GM18909 (cell line): Measurements from ENCODE around the gene TRIP12.
"Not testable (repeated sequence)": the region's sequence is repeated elsewhere in the genome, so short reads cannot be mapped to it uniquely, and the experiment has no call there.

ENCODE experiments used
- ATAC-seq: cut with Tn5 transposase; IDR thresholded peaks from one replicate; pipeline ENCODE4 v1.9.1; 2021; ENCODE audit warnings: mild to moderate bottlenecking; ENCODE audit not compliant: unreplicated experiment, poor library complexity

Gene TRIP12

DNA sequence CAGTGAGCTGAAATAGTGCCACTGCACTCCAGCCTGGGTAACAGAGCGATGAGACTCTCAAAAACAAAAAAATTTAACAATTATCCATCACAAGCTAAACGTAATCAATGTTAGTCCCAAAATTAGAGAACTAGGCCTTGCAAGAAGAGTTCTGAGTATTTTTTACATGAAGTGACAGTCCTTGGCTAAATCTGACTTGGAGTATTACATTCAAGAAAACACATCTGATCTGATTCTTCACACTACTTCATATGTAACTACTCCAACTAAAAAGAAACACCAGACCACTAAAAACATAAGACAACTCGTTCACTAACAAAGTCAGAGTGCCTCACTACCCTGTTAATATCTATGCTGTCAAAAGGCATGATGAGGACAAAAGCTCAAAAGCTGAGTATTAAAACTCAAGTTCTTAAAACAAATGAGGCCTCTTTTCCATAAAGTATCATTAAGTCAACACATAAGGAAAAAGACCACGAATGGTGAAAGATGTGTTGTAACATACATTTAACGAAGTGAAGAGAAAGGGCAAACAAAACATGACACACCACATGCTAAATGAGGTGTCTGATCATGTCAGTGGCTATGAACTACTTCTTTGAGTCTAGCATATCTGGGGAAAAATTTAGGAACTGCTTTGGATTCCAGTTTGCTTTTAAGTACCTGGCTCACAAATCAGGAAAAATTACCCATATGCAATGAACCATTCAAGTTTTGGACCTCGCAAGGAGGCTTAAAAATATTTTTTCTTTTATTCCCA, 42.4 kb downstream of the TRIP12 start:
- ATAC-seq = no peak

DNA sequence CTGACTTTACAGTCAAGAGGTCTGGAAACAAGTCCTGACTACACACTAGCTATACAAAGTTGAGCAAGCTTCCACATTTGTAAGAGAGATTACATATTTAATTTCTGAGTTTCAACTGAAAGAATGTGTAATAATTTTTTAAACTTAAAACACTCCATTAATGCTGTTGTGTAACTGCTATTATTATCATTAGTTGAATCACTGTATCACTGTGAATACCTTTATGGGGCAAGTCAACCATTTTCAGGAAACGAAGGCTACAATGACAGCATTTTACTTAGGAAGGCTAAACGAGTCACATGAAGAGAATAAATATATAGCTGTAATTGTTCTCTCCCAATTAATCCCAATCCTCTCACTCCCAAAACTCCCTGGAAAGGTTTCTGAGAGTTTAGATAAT, 46.3 kb downstream of the TRIP12 start:
- ATAC-seq = no peak

DNA sequence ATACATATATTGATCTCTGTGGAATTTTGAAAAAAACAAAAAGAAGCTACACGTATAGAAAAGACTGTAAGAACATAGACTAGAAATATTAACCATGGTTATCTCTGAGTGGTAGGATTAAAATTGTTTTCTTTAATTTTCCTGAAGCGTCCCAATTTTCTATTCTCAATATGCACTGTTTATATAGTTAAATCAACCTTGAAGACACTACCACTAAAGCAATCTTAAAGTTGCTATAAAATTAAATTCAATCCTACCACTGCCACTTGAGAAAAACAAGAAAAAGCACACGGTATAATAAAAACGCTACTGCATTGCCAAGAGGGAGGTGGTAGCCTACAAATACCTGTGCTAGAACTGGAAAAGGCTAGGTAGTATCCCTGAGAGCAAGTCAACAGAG, 47.2 kb downstream of the TRIP12 start:
- ATAC-seq = no peak

DNA sequence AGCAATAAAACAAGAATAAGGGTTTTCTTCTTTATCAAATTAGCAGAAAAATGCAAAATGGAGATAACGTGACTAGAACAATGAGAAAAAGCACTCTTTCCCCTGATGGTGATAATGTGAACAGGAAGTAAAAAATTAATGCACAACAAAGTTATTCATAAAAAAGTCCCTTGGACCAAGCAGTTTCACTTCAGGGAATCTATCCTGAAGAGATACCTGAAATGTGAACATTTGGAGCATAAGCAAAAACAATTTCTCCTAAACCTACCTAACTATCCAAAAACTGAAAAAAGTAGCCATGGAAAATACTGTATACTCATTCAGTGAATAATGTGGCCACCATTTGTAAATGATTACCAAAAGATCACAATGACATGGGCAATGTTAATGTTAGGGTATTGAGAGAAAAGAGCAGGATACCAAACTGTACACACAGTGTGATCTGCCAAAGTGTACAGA, 48.7 kb downstream of the TRIP12 start:
- ATAC-seq = peak; percentile 93

DNA sequence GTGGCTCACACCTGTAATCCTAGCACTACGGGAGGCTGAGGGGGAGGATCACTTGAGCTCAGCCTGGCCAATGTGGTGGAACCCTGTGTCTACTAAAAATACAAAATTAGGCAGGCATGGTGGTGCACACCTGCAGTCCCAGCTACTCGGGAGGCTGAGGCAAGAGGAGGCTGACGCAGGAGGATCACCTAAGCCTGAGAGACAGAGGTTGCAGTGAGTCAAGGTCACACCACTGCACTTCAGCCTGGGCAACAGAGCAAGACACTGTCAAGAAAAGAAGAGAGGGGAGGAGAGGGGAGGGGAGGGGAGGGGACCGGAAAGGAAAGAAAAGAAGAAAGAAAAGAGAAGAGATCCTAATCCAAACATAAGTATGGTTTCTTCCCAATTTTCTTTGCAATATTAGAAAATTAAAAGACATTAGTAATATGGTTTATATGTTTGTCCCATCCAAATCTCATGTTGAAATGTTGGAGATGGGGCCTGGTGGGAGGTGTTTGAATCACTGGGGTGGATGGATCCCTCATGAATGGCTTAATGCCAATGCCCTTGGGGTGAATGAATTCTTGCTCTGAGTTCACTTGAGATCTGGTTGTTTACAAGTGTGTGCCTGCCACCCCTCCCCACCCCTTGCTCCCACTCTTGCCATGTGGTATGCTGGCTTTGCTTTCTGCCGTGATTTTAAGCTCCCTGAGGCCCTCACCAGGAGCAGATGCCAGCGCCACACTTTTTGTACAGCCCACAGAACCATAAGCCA, 50.7 kb downstream of the TRIP12 start:
- no peak for ATAC-seq

DNA sequence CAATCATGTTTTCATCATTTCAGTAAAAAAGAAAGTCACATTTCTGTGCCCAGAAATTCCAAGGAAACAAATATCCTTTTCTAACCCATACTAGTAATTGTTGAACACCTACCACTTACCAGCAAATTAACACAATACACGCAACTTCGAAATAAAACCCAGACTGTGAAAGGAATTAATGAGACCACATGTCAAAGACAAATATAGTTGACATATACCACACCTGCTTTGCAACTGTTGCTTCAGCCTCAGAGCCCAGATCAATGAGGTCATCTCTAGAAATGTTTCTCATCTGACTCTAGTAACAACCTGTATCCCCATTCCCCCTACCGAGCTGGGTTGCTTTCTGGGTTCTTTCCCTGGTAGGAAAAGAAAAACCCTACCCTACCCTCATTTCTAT, 52.6 kb downstream of the TRIP12 start:
- no peak for ATAC-seq

DNA sequence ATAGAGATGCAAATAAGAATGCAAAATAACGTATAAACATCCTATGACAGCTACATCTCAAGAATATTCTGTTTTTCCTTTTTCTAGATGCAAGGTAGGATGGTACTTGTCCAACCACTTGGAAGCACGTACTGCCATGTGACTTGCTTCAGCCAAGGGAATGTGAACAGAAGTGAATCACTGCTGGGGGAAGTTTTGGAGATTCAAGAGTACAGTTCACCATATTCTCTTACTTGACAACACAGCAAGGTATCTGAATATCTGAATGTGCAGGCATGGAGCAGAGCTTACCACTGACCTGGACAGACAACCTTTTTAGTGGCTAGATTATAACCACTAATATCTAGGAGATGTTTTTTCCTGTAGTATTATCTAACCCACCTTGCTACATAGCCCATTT, 53.0 kb downstream of the TRIP12 start:
- no peak for ATAC-seq

DNA sequence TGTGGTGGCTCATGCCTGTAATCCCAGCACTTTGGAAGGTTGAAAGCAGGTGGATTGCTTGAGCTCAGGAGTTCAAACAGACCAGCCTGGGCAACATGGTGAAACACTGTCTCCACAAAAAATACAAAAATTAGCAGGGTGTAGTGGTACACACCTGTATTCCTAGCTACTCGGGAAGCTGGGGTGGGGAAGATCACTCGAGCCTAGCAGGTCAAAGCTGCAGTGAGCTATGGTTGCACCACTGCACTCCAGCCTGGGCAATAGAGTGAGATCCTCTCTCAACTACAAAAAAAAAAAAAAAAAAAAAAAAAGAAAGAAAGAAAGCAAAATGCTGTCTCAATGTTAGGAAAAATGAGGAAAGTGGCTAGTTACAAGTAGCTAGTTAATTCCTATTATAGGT, 56.8 kb downstream of the TRIP12 start:
- no peak for ATAC-seq

DNA sequence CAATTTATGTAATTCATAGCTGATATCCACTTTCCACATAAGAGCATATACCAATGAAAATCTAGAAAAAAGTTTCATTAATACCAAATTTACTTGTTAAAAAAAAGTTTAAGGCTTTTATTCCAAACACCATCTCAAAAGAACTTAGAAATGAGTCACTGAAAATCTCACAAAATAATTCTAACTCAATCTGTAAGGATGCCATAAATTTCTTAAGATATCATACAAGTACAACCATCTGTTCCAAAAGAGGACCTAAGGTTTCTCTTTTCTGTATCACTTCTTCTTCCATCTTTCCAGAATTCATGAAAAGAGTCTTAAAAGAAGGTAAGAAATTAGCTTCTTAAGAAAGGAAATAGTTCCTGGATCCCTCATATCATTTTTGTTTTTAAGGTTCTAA, 60.4 kb downstream of the TRIP12 start:
- no peak for ATAC-seq

DNA sequence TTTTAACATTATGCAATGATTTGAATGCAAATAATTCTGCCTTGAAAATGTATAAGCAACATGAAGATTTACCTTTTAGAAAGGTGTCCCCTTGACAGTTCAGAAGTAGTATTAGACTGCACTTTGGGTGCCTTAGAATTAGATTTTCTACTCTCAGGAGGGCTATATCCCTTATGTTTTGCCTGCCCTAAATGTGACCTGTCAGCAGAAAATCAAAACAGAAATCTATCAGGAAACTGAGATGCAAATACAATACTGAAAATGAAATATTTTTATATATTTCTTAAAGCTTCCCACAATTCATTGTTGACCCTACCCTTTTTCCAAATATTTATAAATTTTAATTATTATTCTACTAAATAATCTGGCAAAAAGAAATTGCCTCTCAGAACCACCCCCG, 61.5 kb downstream of the TRIP12 start:
- ATAC-seq = no peak

DNA sequence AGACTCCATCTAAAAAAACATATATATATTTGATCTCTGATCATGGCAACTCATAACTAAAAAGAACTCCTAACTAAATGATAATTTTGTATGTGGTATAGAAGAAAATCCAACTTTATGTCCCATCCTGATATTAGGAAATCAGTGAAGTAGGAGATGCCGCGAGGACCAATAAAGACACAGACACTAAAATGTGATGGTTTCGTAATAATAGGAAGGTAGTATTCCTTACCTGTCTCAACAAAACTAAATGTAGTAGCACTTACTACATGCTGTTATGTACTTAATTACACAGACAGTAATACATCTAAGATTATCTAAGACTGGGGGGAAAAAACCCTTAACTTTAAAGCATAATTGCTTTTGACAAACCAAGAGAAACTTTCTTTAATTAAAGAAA, 63.5 kb downstream of the TRIP12 start:
- no peak for ATAC-seq

DNA sequence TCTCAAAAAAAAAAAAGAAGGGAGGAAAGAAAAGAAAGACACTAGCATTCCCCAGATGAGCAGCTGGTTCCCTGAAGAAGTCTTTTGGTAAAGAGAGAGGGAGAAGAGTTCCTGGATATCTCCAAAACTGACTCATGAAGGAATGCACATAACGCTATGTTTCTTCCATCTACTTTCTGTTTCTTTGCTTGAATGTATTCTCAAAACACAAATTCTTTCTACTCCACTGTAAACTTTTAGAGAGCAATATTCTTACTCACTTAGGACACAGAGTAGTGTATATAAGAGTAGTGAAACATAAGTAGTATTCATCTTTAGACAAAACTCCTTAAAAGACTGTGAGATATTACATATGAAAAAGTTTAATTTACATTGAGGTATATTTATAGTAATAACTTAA, 64.2 kb downstream of the TRIP12 start:
- no peak for ATAC-seq

DNA sequence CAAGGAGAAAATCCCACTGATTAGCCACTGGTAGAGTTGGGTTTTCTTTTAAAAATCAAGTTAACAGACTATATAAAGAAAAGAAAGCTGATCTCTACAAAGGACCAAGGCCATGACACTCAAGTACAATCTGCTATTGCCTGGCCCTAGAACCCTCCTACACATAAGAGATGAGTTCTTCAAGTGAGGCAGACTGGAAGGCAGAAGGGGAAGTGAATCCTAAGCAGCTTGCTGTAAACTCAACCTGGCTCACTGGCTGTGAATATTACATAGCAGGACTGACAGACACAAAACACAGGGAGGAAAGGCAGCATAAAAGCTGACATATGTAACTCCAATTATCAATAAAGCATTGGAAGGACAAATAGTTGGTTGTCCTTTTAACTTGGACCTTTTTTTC, 65.4 kb downstream of the TRIP12 start:
- ATAC-seq = peak; percentile 89

DNA sequence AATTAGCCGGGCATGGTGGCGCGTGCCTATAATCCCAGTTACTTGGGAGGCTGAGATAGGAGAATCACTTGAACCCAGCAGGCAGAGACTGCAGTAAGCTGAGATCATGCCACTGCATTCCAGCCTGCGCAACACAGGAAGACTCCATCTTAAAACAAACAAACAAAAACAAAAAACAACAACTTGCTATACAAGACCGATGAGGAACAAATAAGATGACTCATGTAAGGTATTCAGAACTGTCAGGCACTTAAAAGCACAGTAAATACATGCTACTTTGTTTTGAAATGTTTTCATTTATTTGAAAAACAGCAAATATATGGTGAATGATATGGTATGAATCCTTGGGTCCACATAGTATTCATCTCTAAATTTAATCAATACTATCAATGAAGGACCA, 66.7 kb downstream of the TRIP12 start:
- no peak for ATAC-seq

DNA sequence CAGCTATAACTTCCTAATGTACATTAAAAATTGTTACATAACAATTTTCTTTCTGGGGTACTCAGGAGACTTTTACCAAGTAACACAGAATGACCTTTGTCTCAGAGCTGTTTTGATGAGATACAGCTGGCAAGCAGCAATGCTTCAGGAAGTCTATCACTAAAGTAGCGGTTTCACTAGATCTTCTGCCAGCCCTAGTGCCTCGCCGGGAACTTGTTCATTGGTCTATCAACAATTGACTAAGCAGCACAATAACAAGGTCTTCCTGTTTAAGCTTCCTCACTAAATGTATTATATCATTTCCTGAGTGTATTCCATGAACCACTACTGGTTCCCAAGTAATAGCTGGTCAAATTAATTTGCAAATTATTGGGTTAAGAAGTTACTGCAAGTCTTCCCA, 69.2 kb downstream of the TRIP12 start:
- ATAC-seq = peak; percentile 83

DNA sequence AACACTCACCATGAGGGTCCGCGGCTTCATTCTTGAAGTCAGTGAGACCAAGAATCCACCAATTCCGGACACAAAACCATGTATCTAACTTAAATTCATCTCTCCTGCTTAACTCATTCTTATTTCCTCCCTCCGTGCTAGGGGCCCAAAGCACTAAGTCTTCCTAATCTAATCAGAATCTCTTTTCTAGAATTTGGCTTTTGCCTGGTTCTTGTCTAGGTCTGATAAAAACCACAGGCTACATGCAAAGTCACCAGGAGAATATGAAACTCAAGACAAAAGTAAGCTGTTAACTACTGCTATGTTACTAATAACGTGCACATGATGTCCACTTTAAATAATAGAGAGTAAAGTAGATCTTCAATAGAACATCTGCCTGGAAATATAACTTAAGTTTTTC, 69.9 kb downstream of the TRIP12 start:
- no peak for ATAC-seq

DNA sequence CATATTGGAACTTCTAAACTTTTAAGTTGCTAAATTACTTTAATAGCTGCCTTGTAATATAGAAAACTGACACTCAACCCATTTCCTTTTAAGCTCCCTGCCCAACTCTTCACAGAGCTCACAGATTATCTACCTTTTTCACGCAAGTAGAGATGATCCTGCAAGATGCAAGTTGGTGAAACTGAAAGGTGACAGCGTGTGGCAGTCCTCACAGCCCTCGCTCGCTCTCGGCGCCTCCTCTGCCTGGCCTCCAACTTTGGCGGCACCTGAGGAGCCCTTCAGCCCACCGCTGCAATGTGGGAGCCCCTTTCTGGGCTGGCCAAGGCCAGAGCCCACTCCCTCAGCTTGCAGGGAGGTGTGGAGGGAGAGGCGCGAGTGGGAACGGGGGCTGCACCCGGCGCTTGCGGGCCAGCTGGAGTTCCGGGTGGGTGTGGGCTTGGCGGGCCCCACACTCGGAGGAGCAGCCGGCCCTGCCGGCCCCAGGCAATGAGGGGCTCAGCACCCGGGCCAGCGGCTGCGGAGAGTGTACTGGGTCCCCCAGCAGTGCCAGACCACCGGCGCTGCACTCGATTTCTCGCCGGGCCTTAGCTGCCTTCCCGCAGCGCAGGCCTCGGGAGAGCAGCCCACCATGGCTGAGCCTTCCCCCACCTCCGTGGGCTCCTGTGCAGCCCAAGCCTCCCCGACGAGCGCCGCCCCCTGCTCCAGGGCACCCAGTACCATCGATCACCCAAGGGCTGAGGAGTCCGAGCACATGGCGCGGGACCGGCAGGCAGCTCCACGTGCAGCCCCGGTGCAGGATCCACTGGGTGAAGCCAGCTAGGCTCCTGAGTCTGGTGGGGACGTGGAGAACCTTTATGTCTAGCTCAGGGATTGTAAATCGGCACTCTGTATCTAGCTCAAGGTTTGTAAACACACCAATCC, 71.2 kb downstream of the TRIP12 start:
- not testable (repeated sequence) for ATAC-seq

DNA sequence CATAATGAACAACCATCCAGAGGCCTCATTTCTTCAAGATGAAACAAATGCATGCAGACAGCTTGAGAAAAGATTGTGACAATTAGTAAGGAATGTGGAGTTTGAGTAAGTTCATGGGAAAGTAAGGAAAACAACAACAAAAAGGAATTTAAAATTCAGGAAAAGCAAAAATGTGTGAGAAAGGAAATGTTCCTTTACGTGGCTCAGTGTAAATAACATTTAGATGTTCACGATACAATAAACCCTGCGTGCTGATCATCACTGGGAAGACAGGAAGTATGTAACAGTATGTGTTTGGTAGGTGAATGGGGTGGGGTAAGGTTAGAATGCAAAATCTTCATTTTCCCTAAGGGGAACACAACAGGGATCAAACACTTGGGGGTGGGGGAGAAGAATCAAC, 72.7 kb downstream of the TRIP12 start:
- no peak for ATAC-seq

DNA sequence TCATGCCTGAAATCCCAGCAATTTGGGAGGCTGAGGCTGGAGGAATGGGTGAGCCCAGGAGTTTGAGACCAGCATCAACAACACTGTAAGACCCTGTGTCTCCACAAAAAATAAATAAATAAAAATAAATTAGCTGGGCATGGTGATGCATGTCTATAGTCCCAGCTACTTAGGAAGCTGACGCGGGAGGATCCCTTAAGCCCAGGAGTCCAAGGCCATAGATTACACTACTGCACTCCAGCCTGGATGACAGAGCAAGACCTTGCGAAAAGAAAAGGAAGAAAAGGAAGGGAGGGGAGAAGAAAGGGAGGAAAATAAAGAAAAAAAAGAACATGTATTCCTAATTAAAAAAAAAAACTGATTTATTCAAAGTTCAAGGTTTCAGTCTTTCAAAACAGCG, 78.2 kb downstream of the TRIP12 start:
- ATAC-seq = no peak

DNA sequence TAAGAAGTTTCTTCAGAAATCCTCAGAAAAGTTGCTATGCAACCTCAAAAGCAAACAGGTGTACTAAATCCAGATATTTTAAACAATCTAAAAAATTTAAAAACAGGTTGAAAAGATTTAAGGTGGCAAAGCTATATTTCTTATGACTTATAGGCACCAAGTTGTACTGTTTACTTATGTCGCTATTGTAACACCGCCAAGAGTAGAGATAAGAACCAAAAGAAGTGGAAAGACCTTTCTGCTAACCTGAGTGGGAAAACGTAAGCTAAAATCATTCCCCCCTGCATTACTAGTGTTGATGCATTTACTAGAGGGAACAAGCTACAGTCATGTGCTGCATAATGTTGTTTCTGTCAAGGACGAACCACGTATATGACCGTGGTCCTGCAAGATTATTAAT, 83.1 kb downstream of the TRIP12 start:
- ATAC-seq = no peak

DNA sequence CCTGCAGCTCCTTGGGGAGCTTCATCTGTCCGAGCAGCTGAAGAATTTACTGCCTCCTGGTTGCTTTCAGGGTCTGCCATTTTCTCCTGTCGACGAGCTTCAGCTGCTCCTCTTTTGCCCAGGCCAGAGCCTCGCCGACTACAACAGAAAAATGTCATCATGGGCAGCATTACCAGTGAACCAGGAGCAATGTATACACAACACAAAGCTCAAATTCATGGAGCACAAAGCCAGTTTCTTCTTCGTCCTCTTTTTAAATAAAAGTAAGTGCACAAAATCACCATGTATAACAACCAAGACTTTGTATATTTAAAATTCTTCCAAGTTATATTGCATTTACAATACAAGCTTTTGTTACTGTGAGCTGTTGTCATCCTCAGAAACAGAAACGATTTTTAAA, 85.0 kb downstream of the TRIP12 start:
- ATAC-seq = no peak
